Cardiac ventricle fibroblast (primary cell): Measurements from ENCODE around the gene GMPR2. TPM values are rescaled to one million over a fixed set of nuclear protein-coding genes. Genes with fewer than 3 reads are reported as not detected.

ENCODE experiments used
- total RNA-seq: library from RNA; depleted of rRNA; stranded (reverse); fragments of >200 nt; gene quantifications from 2 replicates; pipeline ENCODE4 v1.2.3, GENCODE V29; 2015

Gene GMPR2
- total RNA-seq, result 49.8 and 65.4 TPM in 2 replicates

GRCh38 chr14:24232645-24233537 lies at the start of gene GMPR2:
GMPR2 (plus strand) TSS chr14:24232929; CDS start chr14:24233254, 325 bp downstream.

GRCh38 chr14:24188251-24189058 lies 44.3 kb upstream of the GMPR2 start, which contains the start of gene IPO4:
IPO4 (minus strand) TSS chr14:24188816; CDS start chr14:24188787, 29 bp downstream.

GRCh38 chr14:24195186-24196070 lies 37.3 kb upstream of the GMPR2 start, which contains the start of gene TM9SF1:
TM9SF1 (minus strand) TSS chr14:24195441; CDS start chr14:24195019, 422 bp downstream.

GRCh38 chr14:24212924-24213865 lies 19.5 kb upstream of the GMPR2 start, which contains the start of gene CHMP4A:
CHMP4A (minus strand) TSS chr14:24213488; CDS start chr14:24213439, 49 bp downstream.

GRCh38 chr14:24215495-24216344 lies 17.0 kb upstream of the GMPR2 start, which contains the start of gene MDP1:
MDP1 (minus strand) TSS chr14:24216066; CDS start chr14:24215955, 111 bp downstream.

GRCh38 chr14:24232121-24232644 lies 546 bp upstream of the GMPR2 start, which contains the start of gene NEDD8:
NEDD8 (minus strand) TSS chr14:24232367; CDS start chr14:24232267, 100 bp downstream.

GRCh38 chr14:24262821-24263733 lies 30.3 kb downstream of the GMPR2 start, which contains the start of gene TGM1:
TGM1 (minus strand) TSS chr14:24263177; CDS start chr14:24262352, 825 bp downstream.

GRCh38 chr14:24271134-24271833 lies 38.6 kb downstream of the GMPR2 start, which contains the start of gene RABGGTA:
RABGGTA (minus strand) TSS chr14:24271597; CDS start chr14:24271115, 482 bp downstream.

Other genes with a start within 250 kb of the GMPR2 start
- 8.2 and 13.2 TPM in 2 replicates for gene DHRS4L2, start 244.0 kb upstream of the GMPR2 start, total RNA-seq
- not detected in 2 replicates for gene CARMIL3, start 180.9 kb upstream of the GMPR2 start, total RNA-seq
- gene CPNE6, start 161.4 kb upstream of the GMPR2 start, total RNA-seq, result not detected in 2 replicates
- gene PCK2, start 138.6 kb upstream of the GMPR2 start, total RNA-seq, result 8.2 and 11.6 TPM in 2 replicates
- 41.8 and 49.5 TPM in 2 replicates for gene DCAF11, start 118.2 kb upstream of the GMPR2 start, total RNA-seq
- 0.73 and 0.75 TPM in 2 replicates for gene NRL, start 118.0 kb upstream of the GMPR2 start, total RNA-seq
- 0.20 TPM in 1 of 2 replicates, not detected in the other for gene FITM1, start 102.3 kb upstream of the GMPR2 start, total RNA-seq
- 123 and 136 TPM in 2 replicates for gene PSME1, start 96.7 kb upstream of the GMPR2 start, total RNA-seq
- 8.3 and 10.2 TPM in 2 replicates for gene EMC9, start 91.3 kb upstream of the GMPR2 start, total RNA-seq
- gene PSME2, start 86.3 kb upstream of the GMPR2 start, total RNA-seq, result 52.9 and 82.8 TPM in 2 replicates
- 50.1 and 66.3 TPM in 2 replicates for gene RNF31, start 85.4 kb upstream of the GMPR2 start, total RNA-seq
- 30.3 and 35.5 TPM in 2 replicates for gene IRF9, start 71.7 kb upstream of the GMPR2 start, total RNA-seq
- 0.25 and 1.1 TPM in 2 replicates for gene REC8, start 60.8 kb upstream of the GMPR2 start, total RNA-seq
- gene IPO4, start 44.1 kb upstream of the GMPR2 start, total RNA-seq, result 33.4 and 39.3 TPM in 2 replicates
- 73.6 and 75.1 TPM in 2 replicates for gene TM9SF1, start 37.5 kb upstream of the GMPR2 start, total RNA-seq
- gene TSSK4, start 27.2 kb upstream of the GMPR2 start, total RNA-seq, result not detected in 2 replicates
- 31.4 and 43.9 TPM in 2 replicates for gene CHMP4A, start 19.4 kb upstream of the GMPR2 start, total RNA-seq
- gene MDP1, start 16.9 kb upstream of the GMPR2 start, total RNA-seq, result 10.2 and 11.2 TPM in 2 replicates
- 96.5 and 125 TPM in 2 replicates for gene NEDD8, start 562 bp upstream of the GMPR2 start, total RNA-seq
- 22.0 and 32.4 TPM in 2 replicates for gene TINF2, start 9.7 kb downstream of the GMPR2 start, total RNA-seq
- gene TGM1, start 30.2 kb downstream of the GMPR2 start, total RNA-seq, result 0.06 and 0.73 TPM in 2 replicates
- 13.7 and 17.5 TPM in 2 replicates for gene RABGGTA, start 38.7 kb downstream of the GMPR2 start, total RNA-seq
- gene DHRS1, start 66.9 kb downstream of the GMPR2 start, total RNA-seq, result 10.7 and 26.9 TPM in 2 replicates
- gene NOP9, start 66.9 kb downstream of the GMPR2 start, total RNA-seq, result 9.2 and 9.9 TPM in 2 replicates
- gene CIDEB, start 75.0 kb downstream of the GMPR2 start, total RNA-seq, result 1.7 and 1.8 TPM in 2 replicates
- gene LTB4R2, start 77.2 kb downstream of the GMPR2 start, total RNA-seq, result 1.9 and 2.6 TPM in 2 replicates
- gene LTB4R, start 78.6 kb downstream of the GMPR2 start, total RNA-seq, result 0.59 and 1.1 TPM in 2 replicates
- 0.94 and 2.1 TPM in 2 replicates for gene ADCY4, start 102.1 kb downstream of the GMPR2 start, total RNA-seq
- gene RIPK3, start 107.1 kb downstream of the GMPR2 start, total RNA-seq, result 1.1 and 2.2 TPM in 2 replicates
- gene NFATC4, start 135.3 kb downstream of the GMPR2 start, total RNA-seq, result 51.0 and 54.5 TPM in 2 replicates
- gene NYNRIN, start 166.1 kb downstream of the GMPR2 start, total RNA-seq, result 7.6 and 9.5 TPM in 2 replicates
- gene CBLN3, start 196.7 kb downstream of the GMPR2 start, total RNA-seq, result 6.6 and 15.3 TPM in 2 replicates
- gene KHNYN, start 197.0 kb downstream of the GMPR2 start, total RNA-seq, result 25.8 and 30.0 TPM in 2 replicates
- 16.9 and 19.3 TPM in 2 replicates for gene SDR39U1, start 209.8 kb downstream of the GMPR2 start, total RNA-seq